Superior temporal gyrus (tissue), 1 donor: ENCODE measurements around the gene PRPSAP1.
"Not testable (repeated sequence)": the region's sequence is repeated elsewhere in the genome, so short reads cannot be mapped to it uniquely, and the experiment has no call there.

Experiments
- DNase-seq: peaks from one replicate; pipeline ENCODE4 v3.0.0-alpha.2; 2016; ENCODE audit errors: extremely low spot score

Gene PRPSAP1

GRCh38 chr17:76360461-76360860, 6.7 kb upstream of the PRPSAP1 start:
- DNase-seq = no peak

GRCh38 chr17:76359776-76360175, 6.1 kb upstream of the PRPSAP1 start:
- not testable (repeated sequence) for DNase-seq

GRCh38 chr17:76359375-76359774, 5.7 kb upstream of the PRPSAP1 start:
- no peak for DNase-seq

- DNase-seq = no peak
These were observed 4.0 kb upstream of the PRPSAP1 start for GRCh38 chr17:76357597-76358158.

- no peak for DNase-seq
These were observed 3.2 kb upstream of the PRPSAP1 start for GRCh38 chr17:76356803-76357456.

GRCh38 chr17:76354747-76355310, 1.1 kb upstream of the PRPSAP1 start:
- no peak for DNase-seq

- DNase-seq = no peak
These were observed 607 bp upstream of the PRPSAP1 start for GRCh38 chr17:76354317-76354729.

GRCh38 chr17:76353004-76353598, 615 bp downstream of the PRPSAP1 start:
- DNase-seq = no peak

- DNase-seq = no peak
These were observed 2.1 kb downstream of the PRPSAP1 start for GRCh38 chr17:76351526-76352071.

GRCh38 chr17:76350463-76350862, 3.3 kb downstream of the PRPSAP1 start:
- DNase-seq = no peak

GRCh38 chr17:76346936-76347335, 6.8 kb downstream of the PRPSAP1 start:
- not testable (repeated sequence) for DNase-seq

GRCh38 chr17:76345377-76345974, 8.2 kb downstream of the PRPSAP1 start:
- no peak for DNase-seq

- DNase-seq = no peak
These were observed 10.6 kb downstream of the PRPSAP1 start for GRCh38 chr17:76343106-76343505.

GRCh38 chr17:76341301-76341700, 12.4 kb downstream of the PRPSAP1 start:
- no peak for DNase-seq

- DNase-seq = no peak
These were observed 16.3 kb downstream of the PRPSAP1 start for GRCh38 chr17:76337413-76337777.

GRCh38 chr17:76336756-76337412, 16.8 kb downstream of the PRPSAP1 start:
- DNase-seq = no peak

- DNase-seq = no peak
These were observed 17.9 kb downstream of the PRPSAP1 start for GRCh38 chr17:76335716-76336381.

- DNase-seq = no peak
These were observed 19.8 kb downstream of the PRPSAP1 start for GRCh38 chr17:76333673-76334505.

- no peak for DNase-seq
These were observed 22.6 kb downstream of the PRPSAP1 start for GRCh38 chr17:76331083-76331482.

GRCh38 chr17:76329664-76330063, 24.1 kb downstream of the PRPSAP1 start:
- no peak for DNase-seq
